ENCODE measurements around the gene CR1.
"Not testable (repeated sequence)": the region's sequence is repeated elsewhere in the genome, so short reads cannot be mapped to it uniquely, and the experiment has no call there.

Gene CR1

DNA sequence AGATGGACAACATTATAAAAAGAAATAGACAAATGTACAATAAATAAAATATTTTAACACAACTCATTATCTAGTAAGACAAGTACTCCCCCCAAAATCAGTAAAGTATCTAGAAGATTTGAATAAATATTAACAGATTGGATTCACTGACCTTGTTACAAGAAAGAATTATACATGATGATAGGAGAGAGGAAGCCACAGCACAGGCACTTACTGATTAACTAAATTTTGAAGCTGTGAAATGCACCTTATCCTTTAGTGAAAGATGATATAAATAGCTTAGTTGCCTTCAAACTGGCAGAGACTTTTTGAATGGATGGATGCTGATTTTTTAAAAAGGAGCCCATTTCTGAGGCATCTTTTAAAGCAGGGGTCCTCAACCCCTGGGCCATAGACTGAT lies 8.5 kb downstream of the CR1 start:
- DNase-seq = no peak

DNA sequence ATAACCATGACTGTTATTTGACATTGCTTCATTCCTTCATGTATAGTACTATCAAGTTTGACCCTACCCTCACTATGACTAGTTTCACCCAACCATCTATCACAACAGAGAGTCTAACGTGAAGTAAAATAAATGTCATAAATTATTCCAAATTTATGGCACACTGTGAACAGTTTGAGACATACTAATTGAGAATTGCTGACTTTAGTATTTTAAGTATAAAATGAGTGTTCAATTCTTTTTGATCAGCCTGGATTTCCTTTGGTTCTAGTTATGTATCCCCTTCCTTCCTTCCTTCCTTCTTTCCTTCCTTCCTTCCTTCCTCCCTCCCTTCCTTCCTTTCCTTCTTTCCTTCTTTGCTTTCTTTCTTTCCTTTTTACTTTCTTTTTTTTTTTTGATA lies 14.5 kb downstream of the CR1 start:
- DNase-seq = no peak

DNA sequence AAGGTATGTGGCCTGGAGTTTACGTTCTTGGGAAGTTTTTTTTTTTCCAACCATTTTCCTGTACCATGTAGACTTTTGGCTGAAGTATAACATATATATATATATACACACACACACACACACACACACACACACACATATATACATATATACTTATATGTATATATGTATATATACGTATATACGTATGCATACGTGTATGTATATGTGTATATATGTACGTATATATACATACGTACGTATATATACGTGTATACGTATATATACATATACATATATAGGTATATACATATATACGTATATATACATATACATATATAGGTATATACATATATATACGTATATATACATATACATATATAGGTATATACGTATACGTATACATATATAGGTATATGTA lies 18.9 kb downstream of the CR1 start:
- DNase-seq = no peak

GRCh38 chr1:207516729-207517128 lies 20.8 kb downstream of the CR1 start:
- no peak for DNase-seq

DNA sequence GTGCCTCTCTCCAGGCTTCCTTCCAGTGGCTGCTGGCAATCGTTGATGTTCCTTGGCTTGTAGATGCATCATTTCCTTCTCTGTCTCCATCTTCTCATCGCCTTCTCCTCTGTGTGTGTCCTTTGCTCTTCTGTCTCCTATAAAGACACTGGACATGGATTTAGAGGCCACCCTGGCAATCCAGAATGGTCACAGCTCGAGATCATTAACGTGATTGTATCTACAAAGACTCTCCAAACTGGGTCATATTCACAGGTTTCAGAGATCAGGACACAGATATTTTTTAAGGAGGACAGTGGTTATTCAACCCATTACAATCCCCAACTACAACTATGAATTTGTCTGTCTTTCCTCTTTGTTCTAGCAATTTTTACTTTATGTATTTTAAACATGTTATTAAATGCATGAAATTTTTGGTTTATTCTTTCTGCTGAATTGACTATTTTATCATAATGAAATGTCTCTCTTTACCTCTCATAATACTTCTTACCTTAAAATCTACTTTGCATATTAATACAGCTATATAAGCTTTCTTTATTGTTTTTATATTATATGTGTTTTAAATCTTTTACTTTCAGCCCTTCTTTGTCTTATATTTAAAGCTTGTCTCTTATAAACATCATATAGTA lies 22.8 kb downstream of the CR1 start:
- DNase-seq = no peak

- DNase-seq = no peak
Measured at GRCh38 chr1:207519505-207520399, 23.8 kb downstream of the CR1 start.

GRCh38 chr1:207520400-207521345 lies 24.7 kb downstream of the CR1 start:
- DNase-seq = not testable (repeated sequence)

GRCh38 chr1:207525239-207525638 lies 29.3 kb downstream of the CR1 start:
- DNase-seq = not testable (repeated sequence)

GRCh38 chr1:207528401-207528800 lies 32.4 kb downstream of the CR1 start:
- not testable (repeated sequence) for DNase-seq

GRCh38 chr1:207536263-207536662 lies 40.3 kb downstream of the CR1 start:
- DNase-seq = not testable (repeated sequence)

DNA sequence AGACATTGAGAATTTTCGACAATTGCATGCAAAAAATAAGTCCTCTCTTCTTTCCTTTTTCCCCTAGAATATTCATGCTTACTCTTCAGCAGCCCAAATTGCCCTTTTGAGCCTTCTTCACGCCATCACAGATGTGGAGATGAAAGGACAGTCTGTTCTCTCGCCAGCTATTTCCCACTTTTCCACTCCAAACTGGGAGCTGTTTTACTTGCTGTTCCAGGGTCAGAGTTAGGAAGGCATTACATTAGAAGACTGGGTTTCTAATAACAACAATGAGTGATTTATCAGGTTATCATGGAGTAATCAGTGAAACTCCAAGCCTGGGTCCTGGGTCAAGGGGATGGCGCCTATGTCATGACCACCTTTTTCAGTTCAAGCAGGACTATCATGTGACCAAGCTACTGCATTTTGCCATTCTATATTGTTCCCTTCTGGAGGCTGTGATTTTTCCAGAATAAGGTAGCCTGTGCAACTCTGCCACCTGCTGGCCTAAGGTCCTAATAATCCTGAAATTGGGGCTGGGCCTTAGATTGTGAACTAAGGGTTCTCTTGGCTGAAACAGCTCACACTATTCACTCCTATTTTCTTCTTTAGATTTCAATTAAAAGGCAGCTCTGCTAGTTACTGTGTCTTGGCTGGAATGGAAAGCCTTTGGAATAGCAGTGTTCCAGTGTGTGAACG lies 50.9 kb downstream of the CR1 start:
- not testable (repeated sequence) for DNase-seq

DNA sequence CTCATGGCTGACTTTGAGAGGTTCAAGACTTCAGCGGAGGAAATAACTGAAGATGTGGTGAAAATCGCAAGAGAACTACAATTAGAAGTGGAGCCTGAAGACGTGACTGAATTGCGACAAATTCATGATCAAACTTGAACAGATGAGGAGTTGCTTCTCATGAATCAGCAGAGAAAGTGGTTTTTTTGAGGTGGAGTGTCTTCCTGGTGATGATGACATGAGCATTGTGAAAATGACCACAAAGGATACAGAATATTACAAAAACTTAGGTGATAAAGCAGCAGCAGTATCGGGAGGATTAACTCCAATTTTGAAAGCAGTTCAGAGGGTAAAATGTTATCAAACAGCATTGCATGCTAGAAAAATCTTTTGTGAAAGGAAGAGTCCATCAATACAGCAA lies 58.9 kb downstream of the CR1 start:
- not testable (repeated sequence) for DNase-seq

DNA sequence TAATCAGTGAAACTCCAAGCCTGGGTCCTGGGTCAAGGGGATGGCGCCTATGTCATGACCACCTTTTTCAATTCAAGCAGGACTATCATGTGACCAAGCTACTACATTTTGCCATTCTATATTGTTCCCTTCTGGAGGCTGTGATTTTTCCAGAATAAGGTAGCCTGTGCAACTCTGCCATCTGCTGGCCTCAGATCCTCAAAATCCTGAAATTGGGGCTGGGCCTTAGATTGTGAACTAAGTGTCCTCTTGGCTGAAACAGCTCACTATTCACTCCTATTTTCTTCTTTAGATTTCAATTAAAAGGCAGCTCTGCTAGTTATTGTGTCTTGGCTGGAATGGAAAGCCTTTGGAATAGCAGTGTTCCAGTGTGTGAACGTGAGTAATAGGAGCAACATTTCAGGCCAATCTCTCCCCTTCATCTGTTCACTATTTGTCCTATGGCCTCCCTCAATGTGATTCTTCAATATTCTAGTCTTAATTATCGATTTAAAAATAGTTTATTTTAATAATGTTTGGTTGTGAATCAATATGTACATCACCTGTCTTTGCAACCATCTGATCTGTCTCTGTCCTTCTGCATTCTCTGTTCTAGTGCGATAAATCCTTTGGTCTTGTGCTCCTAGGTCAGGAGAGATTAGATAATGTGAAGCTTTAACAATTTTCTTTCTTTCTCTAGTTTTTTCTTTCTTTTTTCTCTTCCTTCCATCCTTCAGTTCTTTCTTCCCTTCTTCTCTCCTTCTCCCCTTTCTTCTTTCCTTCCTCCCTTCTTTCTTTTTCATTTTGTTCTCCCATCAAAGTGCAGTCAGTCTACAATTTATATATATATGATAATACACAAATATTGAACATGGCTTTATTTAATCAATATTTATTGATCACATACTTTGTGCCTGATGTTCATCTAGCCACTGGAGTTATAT lies 69.8 kb downstream of the CR1 start:
- peak; percentile 2 for DNase-seq

- not testable (repeated sequence) for DNase-seq
Measured at GRCh38 chr1:207571926-207572325, 76.0 kb downstream of the CR1 start.

GRCh38 chr1:207573074-207573473 lies 77.1 kb downstream of the CR1 start:
- DNase-seq = not testable (repeated sequence)

DNA sequence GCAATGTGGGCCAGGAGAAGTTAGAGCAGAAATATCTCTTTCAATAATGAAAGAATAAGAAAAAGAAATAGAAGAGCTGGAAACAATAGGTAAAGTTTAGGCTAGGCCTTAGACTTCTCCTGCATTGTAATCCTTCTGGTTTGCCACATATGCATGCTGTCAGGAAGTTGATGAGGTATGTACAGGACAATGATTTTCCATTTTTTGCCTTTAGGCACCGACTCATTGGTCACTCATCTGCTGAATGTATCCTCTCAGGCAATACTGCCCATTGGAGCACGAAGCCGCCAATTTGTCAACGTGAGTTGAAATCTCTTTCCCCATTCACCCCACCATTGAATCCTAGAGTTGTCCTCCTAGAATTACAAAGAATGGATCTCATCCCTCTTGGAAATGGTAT lies 79.4 kb downstream of the CR1 start:
- not testable (repeated sequence) for DNase-seq

- DNase-seq = no peak
Measured at GRCh38 chr1:207578796-207579435, 83.0 kb downstream of the CR1 start.

DNA sequence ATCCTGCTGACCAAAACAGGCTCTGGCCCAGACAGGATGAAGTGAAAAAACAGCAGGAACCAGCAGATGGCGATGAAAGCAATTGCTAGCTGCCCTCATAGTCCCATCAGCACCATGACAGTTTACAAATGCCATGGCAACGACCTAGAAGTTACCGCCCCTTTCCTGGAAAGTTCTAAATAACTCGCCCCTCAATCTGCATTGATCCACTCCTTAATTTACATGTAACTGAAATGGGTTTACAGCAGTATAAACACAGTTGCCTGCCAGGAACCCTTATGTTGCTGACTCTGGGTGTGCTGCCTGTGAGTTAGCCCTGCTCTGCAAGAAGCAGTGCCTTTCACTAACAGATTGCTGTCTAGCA lies 83.5 kb downstream of the CR1 start:
- peak; percentile 54 for DNase-seq

GRCh38 chr1:207581496-207582153 lies 85.7 kb downstream of the CR1 start:
- DNase-seq = no peak

GRCh38 chr1:207589506-207589905 lies 93.5 kb downstream of the CR1 start:
- DNase-seq = not testable (repeated sequence)
